NCI-H82 treated with DMSO at 0.1 percent for 48 hours (cell line): ENCODE measurements around the gene TSC22D1.

Source experiments
- DNase-seq: peaks from one replicate; lab custom pipeline; 2025; ENCODE audit not compliant: unreplicated experiment; lab: John Stamatoyannopoulos, UW

TSC22D1 gene

GRCh38 chr13:44455769-44456168 is 120.4 kb downstream of the TSC22D1 start:
- DNase-seq, result no peak

GRCh38 chr13:44453881-44454280 is 122.2 kb downstream of the TSC22D1 start:
- no peak for DNase-seq

GRCh38 chr13:44453069-44453468 is 123.1 kb downstream of the TSC22D1 start:
- DNase-seq, result no peak

GRCh38 chr13:44452418-44452817 is 123.7 kb downstream of the TSC22D1 start:
- no peak for DNase-seq

- no peak for DNase-seq
Observed at GRCh38 chr13:44451651-44452050, 124.5 kb downstream of the TSC22D1 start.

GRCh38 chr13:44451126-44451525 is 125.0 kb downstream of the TSC22D1 start:
- DNase-seq, result no peak

- DNase-seq, result no peak
Observed at GRCh38 chr13:44449999-44450821, 125.9 kb downstream of the TSC22D1 start.

GRCh38 chr13:44448875-44449274 is 127.3 kb downstream of the TSC22D1 start:
- DNase-seq, result no peak

- no peak for DNase-seq
Observed at GRCh38 chr13:44448373-44448772, 127.8 kb downstream of the TSC22D1 start.

- no peak for DNase-seq
Observed at GRCh38 chr13:44447783-44448321, 128.3 kb downstream of the TSC22D1 start.

- no peak for DNase-seq
Observed at GRCh38 chr13:44440046-44440608, 136.0 kb downstream of the TSC22D1 start.

GRCh38 chr13:44439452-44440024 is 136.6 kb downstream of the TSC22D1 start:
- no peak for DNase-seq

- DNase-seq, result no peak
Observed at GRCh38 chr13:44438234-44438579, 137.9 kb downstream of the TSC22D1 start.

- DNase-seq, result peak; percentile 79
Observed at GRCh38 chr13:44437356-44438233, 138.5 kb downstream of the TSC22D1 start.

GRCh38 chr13:44436589-44437337 is 139.4 kb downstream of the TSC22D1 start:
- peak; percentile 96 for DNase-seq

- no peak for DNase-seq
Observed at GRCh38 chr13:44435919-44436510, 140.1 kb downstream of the TSC22D1 start.

GRCh38 chr13:44435142-44435918 is 140.8 kb downstream of the TSC22D1 start:
- peak; percentile 100 for DNase-seq

- DNase-seq, result no peak
Observed at GRCh38 chr13:44434766-44435141, 141.4 kb downstream of the TSC22D1 start.
